ENCODE data around the gene LHPP.

DNA sequence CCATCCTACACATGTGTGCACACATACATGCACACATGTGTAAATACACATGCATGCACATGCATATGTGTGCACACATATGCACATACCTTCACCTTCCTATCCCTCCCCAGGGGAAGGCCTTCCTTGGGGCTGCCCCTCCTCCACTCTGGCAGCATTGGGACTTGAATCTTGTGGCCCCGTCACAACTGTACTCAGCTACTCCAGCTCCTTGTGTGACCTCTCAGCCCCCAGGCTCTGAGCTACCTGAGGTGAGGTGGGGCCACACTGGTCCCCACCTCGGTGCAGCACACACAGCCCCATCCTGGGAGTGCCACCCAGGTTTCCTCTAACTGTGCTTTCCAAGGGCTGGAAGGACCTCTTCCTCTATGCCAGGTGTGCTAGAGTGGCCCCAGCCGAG is 116.0 kb downstream of the LHPP start:
- TF ChIP-seq GLI2 (tag by site-specific recombination; IDR thresholded peaks at IDR 0.05; ENCODE audit: borderline replicate concordance, low read depth) (no peak), ZBTB8A (tag by site-specific recombination; IDR thresholded peaks at IDR 0.05) (no peak), ZNF274 (IDR thresholded peaks at IDR 0.05; ENCODE audit: low read length) (no peak), ZNF274 (tag by site-specific recombination; IDR thresholded peaks at IDR 0.05; ENCODE audit: borderline replicate concordance) (no peak), ZFP69B (tag by site-specific recombination; IDR thresholded peaks at IDR 0.05) (no peak), SETDB1 (IDR thresholded peaks at IDR 0.05; ENCODE audit: insufficient read length, low read length) (no peak), ZNF324 (tag by site-specific recombination; IDR thresholded peaks at IDR 0.05) (no peak), YY1 (tag by site-specific recombination; IDR thresholded peaks at IDR 0.05) (no peak), HOXC10 (CRISPR knock-in tag; IDR thresholded peaks at IDR 0.05) (no peak), ZNF121 (tag by site-specific recombination; IDR thresholded peaks at IDR 0.05) (no peak)
- TF ChIP-seq, protein P1, sequence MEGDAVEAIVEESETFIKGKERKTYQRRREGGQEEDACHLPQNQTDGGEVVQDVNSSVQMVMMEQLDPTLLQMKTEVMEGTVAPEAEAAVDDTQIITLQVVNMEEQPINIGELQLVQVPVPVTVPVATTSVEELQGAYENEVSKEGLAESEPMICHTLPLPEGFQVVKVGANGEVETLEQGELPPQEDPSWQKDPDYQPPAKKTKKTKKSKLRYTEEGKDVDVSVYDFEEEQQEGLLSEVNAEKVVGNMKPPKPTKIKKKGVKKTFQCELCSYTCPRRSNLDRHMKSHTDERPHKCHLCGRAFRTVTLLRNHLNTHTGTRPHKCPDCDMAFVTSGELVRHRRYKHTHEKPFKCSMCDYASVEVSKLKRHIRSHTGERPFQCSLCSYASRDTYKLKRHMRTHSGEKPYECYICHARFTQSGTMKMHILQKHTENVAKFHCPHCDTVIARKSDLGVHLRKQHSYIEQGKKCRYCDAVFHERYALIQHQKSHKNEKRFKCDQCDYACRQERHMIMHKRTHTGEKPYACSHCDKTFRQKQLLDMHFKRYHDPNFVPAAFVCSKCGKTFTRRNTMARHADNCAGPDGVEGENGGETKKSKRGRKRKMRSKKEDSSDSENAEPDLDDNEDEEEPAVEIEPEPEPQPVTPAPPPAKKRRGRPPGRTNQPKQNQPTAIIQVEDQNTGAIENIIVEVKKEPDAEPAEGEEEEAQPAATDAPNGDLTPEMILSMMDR (tag by site-specific recombination; IDR thresholded peaks at IDR 0.05): no peak
- TF ChIP-seq, protein P2, sequence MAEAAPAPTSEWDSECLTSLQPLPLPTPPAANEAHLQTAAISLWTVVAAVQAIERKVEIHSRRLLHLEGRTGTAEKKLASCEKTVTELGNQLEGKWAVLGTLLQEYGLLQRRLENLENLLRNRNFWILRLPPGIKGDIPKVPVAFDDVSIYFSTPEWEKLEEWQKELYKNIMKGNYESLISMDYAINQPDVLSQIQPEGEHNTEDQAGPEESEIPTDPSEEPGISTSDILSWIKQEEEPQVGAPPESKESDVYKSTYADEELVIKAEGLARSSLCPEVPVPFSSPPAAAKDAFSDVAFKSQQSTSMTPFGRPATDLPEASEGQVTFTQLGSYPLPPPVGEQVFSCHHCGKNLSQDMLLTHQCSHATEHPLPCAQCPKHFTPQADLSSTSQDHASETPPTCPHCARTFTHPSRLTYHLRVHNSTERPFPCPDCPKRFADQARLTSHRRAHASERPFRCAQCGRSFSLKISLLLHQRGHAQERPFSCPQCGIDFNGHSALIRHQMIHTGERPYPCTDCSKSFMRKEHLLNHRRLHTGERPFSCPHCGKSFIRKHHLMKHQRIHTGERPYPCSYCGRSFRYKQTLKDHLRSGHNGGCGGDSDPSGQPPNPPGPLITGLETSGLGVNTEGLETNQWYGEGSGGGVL (tag by site-specific recombination; IDR thresholded peaks at IDR 0.05): no peak
- TF ChIP-seq, protein P3, sequence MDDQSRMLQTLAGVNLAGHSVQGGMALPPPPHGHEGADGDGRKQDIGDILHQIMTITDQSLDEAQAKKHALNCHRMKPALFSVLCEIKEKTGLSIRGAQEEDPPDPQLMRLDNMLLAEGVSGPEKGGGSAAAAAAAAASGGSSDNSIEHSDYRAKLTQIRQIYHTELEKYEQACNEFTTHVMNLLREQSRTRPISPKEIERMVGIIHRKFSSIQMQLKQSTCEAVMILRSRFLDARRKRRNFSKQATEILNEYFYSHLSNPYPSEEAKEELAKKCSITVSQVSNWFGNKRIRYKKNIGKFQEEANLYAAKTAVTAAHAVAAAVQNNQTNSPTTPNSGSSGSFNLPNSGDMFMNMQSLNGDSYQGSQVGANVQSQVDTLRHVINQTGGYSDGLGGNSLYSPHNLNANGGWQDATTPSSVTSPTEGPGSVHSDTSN (CRISPR knock-in tag; IDR thresholded peaks at IDR 0.05): no peak
